ENCODE results near the gene FERMT3. TPM values are rescaled to one million over a fixed set of nuclear protein-coding genes. Genes with fewer than 3 reads are reported as not detected.

Gene FERMT3
- polyA plus RNA-seq, 1 of the 3 experiments (the other 2 are of a cell fraction) = 1.4 TPM

- DNase-seq = peak; percentile 41
Observed at GRCh38 chr11:64207256-64208085, 950 bp downstream of the FERMT3 start.

More at GRCh38 chr11:64207256-64208085, 950 bp downstream of the FERMT3 start:
- POLR2A ChIA-PET = interaction anchor here (1.0 to 1.9 kb wide), 7 partner anchors 10 to 190 kb away, joined by 3 to 6 read pairs (median 3); partner anchors contain the start of genes NUDT22 and TRPT1
- Histone ChIP-seq H3K36me3 (replicated peaks in 1 of 2; ENCODE audit: control insufficient read depth in 1 of 2, insufficient read depth in 2 of 2, low read length in 1 of 2) (peaks cover 14 to 28% of the 10 kb centered on the region in 2 experiments), H3K4me3 (ENCODE audit: low read depth in 2 of 2, low read length in 1 of 2) (no peak overlapping the region), H3K27me3 (ENCODE audit: insufficient read depth) (no peaks in the 10 kb centered on the region), H2AFZ (ENCODE audit: low read depth) (peak overlapping the region; percentile 59; the same call in 1 of the 2 replicates), H3K79me2 (ENCODE audit: insufficient read depth) (no peaks in the 10 kb centered on the region; the same call in 1 of the 2 replicates), H3K9ac (no peak overlapping the region; the same call in 1 of the 2 replicates), H3K4me1 (ENCODE audit: control insufficient read depth in 1 of 2, insufficient read depth in 2 of 2, low read depth in 1 of 2, low read length in 1 of 2) (peaks cover 4 to 27% of the 10 kb centered on the region in 2 experiments; a peak in 3 of 4 replicates), H3K4me2 (peak overlapping the region; percentile 37; the same call in 1 of the 2 replicates), H4K20me1 (ENCODE audit: insufficient read depth) (peaks cover 9% of the 10 kb centered on the region), H3K9me3 (no peaks in the 10 kb centered on the region), H3K9me2 (no peaks in the 10 kb centered on the region), H3K27ac (ENCODE audit: low read depth in 2 of 2, low read length in 1 of 2) (peak overlapping the region in 1 of 2 experiments; percentile 48; a peak in 3 of 4 replicates), H3F3A (replicated peaks; ENCODE audit: insufficient read depth) (peaks cover 22% of the 10 kb centered on the region)
- TF ChIP-seq PBX3 (IDR thresholded peaks at IDR 0.05) (no peak), USF1 (IDR thresholded peaks at IDR 0.05; ENCODE audit: borderline replicate concordance, low read depth) (no peak), FOXM1 (IDR thresholded peaks at IDR 0.05; ENCODE audit: low read depth) (no peak), EP300 (IDR thresholded peaks at IDR 0.05; ENCODE audit: borderline replicate concordance in 1 of 2, low read depth in 1 of 2, low read length in 1 of 2) (no peak), ELF1 (IDR thresholded peaks at IDR 0.05) (no peak), SIN3A (IDR thresholded peaks at IDR 0.05; ENCODE audit: borderline replicate concordance, low read depth, low read length) (no peak), USF2 (IDR thresholded peaks at IDR 0.05; ENCODE audit: borderline replicate concordance, low read depth, low read length) (no peak), TEAD4 (IDR thresholded peaks at IDR 0.05; ENCODE audit: borderline replicate concordance, insufficient read depth) (no peak), NFIC (IDR thresholded peaks at IDR 0.05; ENCODE audit: borderline replicate concordance) (no peak)
- 58% methylated on average over 12 of the region's 30 CpGs for WGBS (ENCODE audit: low lambda C conversion rate)
- CTCF ChIA-PET = interaction anchor here (2.3 to 5.3 kb wide), 3 partner anchors 10 to 95 kb away, joined by 7 to 52 read pairs (median 50); partner anchors contain the start of genes CATSPERZ and STIP1

Data from SK-N-SH (cell line).